ENCODE measurements around the gene KYAT1.

The KYAT1 gene

GRCh38 chr9:128881884-128882676 lies at the start of gene KYAT1, which contains the start of gene LRRC8A:
KYAT1 (minus strand) TSS chr9:128881950; CDS start chr9:128845405, 36,545 bp downstream.
LRRC8A (plus strand) TSS chr9:128882133; CDS start chr9:128907165, 25,032 bp downstream.
- H3K4me3 ChIP-seq (ENCODE audit: low read depth, low read length) = peak within 1 kb of the TSS; percentile 90
- peak; percentile 78 for DNase-seq (ENCODE audit: low read depth)

- no peak overlapping the region for H3K4me3 ChIP-seq (ENCODE audit: low read depth, low read length)
- DNase-seq (ENCODE audit: low read depth) = no peak
Measured at GRCh38 chr9:128929560-128929959, 47.8 kb upstream of the KYAT1 start.

GRCh38 chr9:128928624-128929023 lies 46.9 kb upstream of the KYAT1 start:
- DNase-seq (ENCODE audit: low read depth) = no peak
- no peak overlapping the region for H3K4me3 ChIP-seq (ENCODE audit: low read depth, low read length)

GRCh38 chr9:128927731-128928411 lies 46.1 kb upstream of the KYAT1 start:
- no peak for DNase-seq (ENCODE audit: low read depth)
- H3K4me3 ChIP-seq (ENCODE audit: low read depth, low read length) = no peak overlapping the region

GRCh38 chr9:128923493-128923883 lies 41.7 kb upstream of the KYAT1 start:
- H3K4me3 ChIP-seq (ENCODE audit: low read depth, low read length) = no peak overlapping the region
- no peak for DNase-seq (ENCODE audit: low read depth)

GRCh38 chr9:128921881-128922763 lies 40.4 kb upstream of the KYAT1 start:
- no peak for DNase-seq (ENCODE audit: low read depth)

GRCh38 chr9:128920381-128921058 lies 38.8 kb upstream of the KYAT1 start, which contains the start of gene PHYHD1:
PHYHD1 (plus strand) TSS chr9:128920982; CDS start chr9:128922324, 1,342 bp downstream.
- H3K4me3 ChIP-seq (ENCODE audit: low read depth, low read length) = peak within 1 kb of the TSS; percentile 44
- peak; percentile 37 for DNase-seq (ENCODE audit: low read depth)

More at GRCh38 chr9:128921881-128922763, 40.4 kb upstream of the KYAT1 start:
- peak overlapping the region; percentile 44 for H3K4me3 ChIP-seq (ENCODE audit: low read depth, low read length)

GRCh38 chr9:128919402-128920089 lies 37.8 kb upstream of the KYAT1 start:
- no peak for DNase-seq (ENCODE audit: low read depth)
- no peak overlapping the region for H3K4me3 ChIP-seq (ENCODE audit: low read depth, low read length)

GRCh38 chr9:128918921-128919320 lies 37.2 kb upstream of the KYAT1 start:
- DNase-seq (ENCODE audit: low read depth) = no peak
- H3K4me3 ChIP-seq (ENCODE audit: low read depth, low read length) = no peak overlapping the region

GRCh38 chr9:128917151-128917849 lies 35.5 kb upstream of the KYAT1 start:
- DNase-seq (ENCODE audit: low read depth) = peak; percentile 33
- H3K4me3 ChIP-seq (ENCODE audit: low read depth, low read length) = no peak overlapping the region

- DNase-seq (ENCODE audit: low read depth) = no peak
- no peak overlapping the region for H3K4me3 ChIP-seq (ENCODE audit: low read depth, low read length)
Measured at GRCh38 chr9:128916745-128917144, 35.0 kb upstream of the KYAT1 start.

GRCh38 chr9:128916204-128916603 lies 34.5 kb upstream of the KYAT1 start:
- H3K4me3 ChIP-seq (ENCODE audit: low read depth, low read length) = no peak overlapping the region
- no peak for DNase-seq (ENCODE audit: low read depth)

- no peak overlapping the region for H3K4me3 ChIP-seq (ENCODE audit: low read depth, low read length)
- no peak for DNase-seq (ENCODE audit: low read depth)
Measured at GRCh38 chr9:128913995-128914772, 32.4 kb upstream of the KYAT1 start.

GRCh38 chr9:128913048-128913900 lies 31.5 kb upstream of the KYAT1 start:
- no peak for DNase-seq (ENCODE audit: low read depth)
- H3K4me3 ChIP-seq (ENCODE audit: low read depth, low read length) = no peak overlapping the region

- H3K4me3 ChIP-seq (ENCODE audit: low read depth, low read length) = no peak overlapping the region
Measured at GRCh38 chr9:128912270-128912853, 30.6 kb upstream of the KYAT1 start.

GRCh38 chr9:128911529-128912035 lies 29.8 kb upstream of the KYAT1 start:
- no peak for DNase-seq (ENCODE audit: low read depth)
- H3K4me3 ChIP-seq (ENCODE audit: low read depth, low read length) = no peak overlapping the region

More at GRCh38 chr9:128912270-128912853, 30.6 kb upstream of the KYAT1 start:
- peak; percentile 44 for DNase-seq (ENCODE audit: low read depth)
